Parathyroid adenoma (tissue), 2 donors: ENCODE data around the gene LRG1.

Source experiments
- H2AFZ ChIP-seq: fragments of 300-600 bp; sonication (generic); one replicate; pipeline ENCODE4 v1.7.0; 2017; ENCODE audit warnings: antibody characterized with exemption, mild to moderate bottlenecking
- H3K27ac ChIP-seq: fragments of 300-600 bp; sonication (generic); one replicate; pipeline ENCODE4 v1.7.0; 2017
- H3K27me3 ChIP-seq: fragments of 300-600 bp; sonication (generic); one replicate; pipeline ENCODE4 v1.7.0; 2017; ENCODE audit warnings: low read length; ENCODE audit not compliant: control insufficient read depth, insufficient read depth
- H3K36me3 ChIP-seq: fragments of 300-600 bp; sonication (generic); one replicate; pipeline ENCODE4 v1.7.0; 2017; ENCODE audit warnings: low read length; ENCODE audit not compliant: control insufficient read depth, insufficient read depth
- H3K4me1 ChIP-seq: fragments of 300-600 bp; sonication (generic); one replicate; pipeline ENCODE4 v1.7.0; 2017; ENCODE audit warnings: control low read depth
- H3K4me2 ChIP-seq: fragments of 300-600 bp; sonication (generic); one replicate; pipeline ENCODE4 v1.7.0; 2017; ENCODE audit warnings: low read length
- H3K4me3 ChIP-seq: fragments of 300-600 bp; sonication (generic); one replicate; pipeline ENCODE4 v1.7.0; 2017; ENCODE audit warnings: low read depth, low read length
- H3K79me2 ChIP-seq: fragments of 300-600 bp; sonication (generic); one replicate; pipeline ENCODE4 v1.7.0; 2017; ENCODE audit warnings: control low read depth
- H3K9ac ChIP-seq: fragments of 300-600 bp; sonication (generic); one replicate; pipeline ENCODE4 v1.7.0; 2017; ENCODE audit warnings: mild to moderate bottlenecking
- H3K9me3 ChIP-seq: fragments of 300-600 bp; sonication (generic); one replicate; pipeline ENCODE4 v1.7.0; 2017; ENCODE audit warnings: low read length; ENCODE audit not compliant: control insufficient read depth
- CTCF ChIP-seq: fragments of 300-600 bp; sonication (generic); IDR thresholded peaks from one replicate; pipeline ENCODE4 v1.7.0; 2017; ENCODE audit warnings: antibody characterized with exemption, mild to moderate bottlenecking
- donor health status: primary hyperparathyroidism.

LRG1 gene

GRCh38 chr19:4500841-4501591 lies 38.8 kb downstream of the LRG1 start:
- Histone ChIP-seq H3K36me3 (no peaks in the 10 kb centered on the region), H3K27me3 (no peaks in the 10 kb centered on the region), H3K9ac (no peak overlapping the region), H2AFZ (no peak overlapping the region), H3K27ac (no peak overlapping the region), H3K4me3 (no peak overlapping the region), H3K79me2 (no peaks in the 10 kb centered on the region), H3K9me3 (no peaks in the 10 kb centered on the region), H3K4me2 (no peak overlapping the region), H3K4me1 (no peaks in the 10 kb centered on the region)
- TF ChIP-seq CTCF, result no peak

- no peaks in the 10 kb centered on the region for H3K36me3 ChIP-seq
- no peak overlapping the region for H3K27ac ChIP-seq
- H3K79me2 ChIP-seq, result no peaks in the 10 kb centered on the region
- H3K4me2 ChIP-seq, result no peak overlapping the region
- TF ChIP-seq CTCF, result no peak
- H3K9me3 ChIP-seq, result no peaks in the 10 kb centered on the region
- no peak overlapping the region for H3K9ac ChIP-seq
- H2AFZ ChIP-seq, result no peak overlapping the region
- no peaks in the 10 kb centered on the region for H3K4me1 ChIP-seq
- no peak overlapping the region for H3K4me3 ChIP-seq
- no peaks in the 10 kb centered on the region for H3K27me3 ChIP-seq
Observed at GRCh38 chr19:4499855-4500254, 40.0 kb downstream of the LRG1 start.

- H3K27ac ChIP-seq, result no peak overlapping the region
- no peak overlapping the region for H2AFZ ChIP-seq
- H3K4me1 ChIP-seq, result no peaks in the 10 kb centered on the region
- no peak overlapping the region for H3K4me2 ChIP-seq
- H3K9me3 ChIP-seq, result no peaks in the 10 kb centered on the region
- H3K36me3 ChIP-seq, result no peaks in the 10 kb centered on the region
- no peak overlapping the region for H3K4me3 ChIP-seq
- H3K9ac ChIP-seq, result no peak overlapping the region
- H3K79me2 ChIP-seq, result no peaks in the 10 kb centered on the region
- no peaks in the 10 kb centered on the region for H3K27me3 ChIP-seq
- no peak for TF ChIP-seq CTCF
Observed at GRCh38 chr19:4499318-4499717, 40.5 kb downstream of the LRG1 start.

GRCh38 chr19:4498694-4499093 lies 41.1 kb downstream of the LRG1 start:
- Histone ChIP-seq H3K4me1 (no peaks in the 10 kb centered on the region), H3K36me3 (no peaks in the 10 kb centered on the region), H3K9ac (no peak overlapping the region), H3K27ac (no peak overlapping the region), H3K4me3 (no peak overlapping the region), H3K27me3 (no peaks in the 10 kb centered on the region), H3K79me2 (no peaks in the 10 kb centered on the region), H3K9me3 (no peaks in the 10 kb centered on the region), H2AFZ (no peak overlapping the region), H3K4me2 (no peak overlapping the region)
- no peak for TF ChIP-seq CTCF

- no peak overlapping the region for H3K9ac ChIP-seq
- H3K27me3 ChIP-seq, result no peaks in the 10 kb centered on the region
- no peak overlapping the region for H3K4me3 ChIP-seq
- no peaks in the 10 kb centered on the region for H3K79me2 ChIP-seq
- no peaks in the 10 kb centered on the region for H3K36me3 ChIP-seq
- H3K4me2 ChIP-seq, result no peak overlapping the region
- H3K27ac ChIP-seq, result no peak overlapping the region
- no peak for TF ChIP-seq CTCF
- H2AFZ ChIP-seq, result no peak overlapping the region
- no peaks in the 10 kb centered on the region for H3K9me3 ChIP-seq
- H3K4me1 ChIP-seq, result no peaks in the 10 kb centered on the region
Observed at GRCh38 chr19:4497770-4498389, 42.0 kb downstream of the LRG1 start.
